GM18507 (cell line): ENCODE measurements around the gene ZBTB16.

Source experiments
- DNase-seq: peaks from one replicate; pipeline ENCODE4 v3.0.0; 2011; ENCODE audit warnings: low read depth; ENCODE audit not compliant: insufficient read length; ENCODE audit errors: extremely low spot score
- FAIRE-seq: peaks from 2 replicates; lab custom pipeline; 2011; peaks lifted over from hg19 to GRCh38; lab: Jason Lieb, UNC

The ZBTB16 gene

GRCh38 chr11:114190630-114191029, 131.1 kb downstream of the ZBTB16 start:
- no peak for FAIRE-seq
- no peak for DNase-seq

DNA sequence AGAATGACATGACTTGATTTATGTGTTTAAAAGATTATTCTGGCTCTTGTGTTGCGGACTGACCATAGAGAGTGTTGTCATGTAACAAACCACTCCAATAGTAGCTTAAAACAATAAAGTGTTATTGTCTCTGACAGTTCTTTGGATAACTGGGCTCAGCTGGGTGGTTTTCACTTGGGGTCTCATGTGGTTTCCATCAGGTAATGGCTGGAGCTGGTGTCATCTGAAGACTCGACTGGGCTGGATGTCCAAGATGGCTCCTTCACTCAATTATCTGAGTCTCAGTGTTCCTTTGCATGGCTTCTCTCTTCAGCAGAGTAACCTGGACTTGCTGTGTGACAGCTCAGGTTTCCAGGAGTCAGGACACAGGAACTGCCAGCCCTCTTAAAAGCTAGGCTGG, 132.4 kb downstream of the ZBTB16 start:
- no peak for FAIRE-seq

GRCh38 chr11:114192841-114193389, 133.4 kb downstream of the ZBTB16 start:
- FAIRE-seq (no peak), DNase-seq (no peak)

More for the DNA sequence above, 132.4 kb downstream of the ZBTB16 start:
- DNase-seq = no peak

- FAIRE-seq (no peak), DNase-seq (no peak)
Observed at GRCh38 chr11:114193730-114194679, 134.5 kb downstream of the ZBTB16 start.

- no peak for DNase-seq
Observed at GRCh38 chr11:114194702-114195101, 135.2 kb downstream of the ZBTB16 start.

DNA sequence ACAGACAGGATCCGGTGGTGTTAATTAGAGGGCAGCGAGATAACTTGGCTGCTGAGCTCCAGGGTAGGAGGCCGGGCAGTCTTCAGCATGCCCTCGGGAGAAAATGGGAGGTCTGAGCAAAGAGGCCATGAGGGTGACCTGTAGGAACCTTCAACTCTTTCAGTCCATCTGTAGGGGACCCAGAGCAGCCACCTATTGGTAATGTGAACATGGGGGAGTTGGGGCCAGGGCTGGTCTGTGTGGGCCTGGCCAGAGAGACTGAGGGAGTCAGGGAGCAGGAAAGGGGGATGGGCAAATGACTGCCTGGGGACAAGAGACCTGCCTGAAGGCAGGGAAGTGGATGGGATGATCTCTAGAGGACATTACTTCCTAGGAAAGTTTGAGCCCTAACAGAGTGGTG, 135.6 kb downstream of the ZBTB16 start:
- DNase-seq (no peak), FAIRE-seq (no peak)

More at GRCh38 chr11:114194702-114195101, 135.2 kb downstream of the ZBTB16 start:
- no peak for FAIRE-seq

DNA sequence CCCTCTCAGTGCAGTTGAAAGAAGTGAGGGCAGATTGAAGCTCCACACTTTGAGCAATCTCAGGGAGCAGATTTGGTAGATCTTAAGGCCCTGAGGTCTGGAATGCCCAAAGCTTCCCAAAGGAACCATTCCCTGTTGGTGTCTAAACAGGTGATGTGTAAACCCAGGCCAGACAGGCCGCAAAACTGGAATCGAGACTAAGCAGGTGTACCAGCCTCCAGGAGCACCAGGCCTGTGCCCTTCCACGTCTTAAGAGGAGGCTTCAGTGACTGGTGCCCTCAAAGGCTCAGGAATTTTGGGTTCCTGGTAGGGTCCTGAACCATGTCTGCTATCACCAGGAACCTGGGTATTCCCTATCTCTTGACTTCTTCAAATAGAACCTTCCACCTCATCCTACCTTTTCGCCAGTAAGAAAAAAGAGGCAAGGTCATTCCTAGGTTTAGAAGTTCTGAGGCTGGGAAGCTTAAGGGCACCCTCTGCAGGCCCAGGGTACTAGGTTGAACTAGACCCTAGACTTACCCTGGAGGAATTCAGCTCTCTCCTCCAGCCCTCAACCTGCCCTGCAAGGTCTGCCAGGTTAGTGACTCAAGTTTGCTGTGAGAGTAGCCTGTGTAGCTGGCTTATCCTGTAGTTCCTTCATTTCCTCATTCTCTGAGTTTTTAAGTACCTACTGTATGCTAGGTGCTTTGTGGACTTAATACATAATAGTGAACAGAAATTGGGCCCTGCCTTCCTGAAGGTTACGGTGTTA, 136.6 kb downstream of the ZBTB16 start:
- no peak for FAIRE-seq
- no peak for DNase-seq

- FAIRE-seq = no peak
- DNase-seq = no peak
Observed at GRCh38 chr11:114196997-114197703, 137.6 kb downstream of the ZBTB16 start.

GRCh38 chr11:114197799-114198500, 138.4 kb downstream of the ZBTB16 start:
- no peak for DNase-seq
- no peak for FAIRE-seq

- FAIRE-seq (no peak), DNase-seq (no peak)
Observed at GRCh38 chr11:114199051-114199450, 139.5 kb downstream of the ZBTB16 start.

- DNase-seq (no peak), FAIRE-seq (no peak)
Observed at GRCh38 chr11:114200351-114201133, 141.0 kb downstream of the ZBTB16 start.

- FAIRE-seq (no peak), DNase-seq (no peak)
Observed at GRCh38 chr11:114201219-114201618, 141.7 kb downstream of the ZBTB16 start.

GRCh38 chr11:114202011-114202609, 142.6 kb downstream of the ZBTB16 start:
- DNase-seq (no peak), FAIRE-seq (no peak)

- FAIRE-seq (no peak), DNase-seq (no peak)
Observed at GRCh38 chr11:114207096-114207495, 147.6 kb downstream of the ZBTB16 start.

GRCh38 chr11:114208377-114208776, 148.9 kb downstream of the ZBTB16 start:
- no peak for DNase-seq

GRCh38 chr11:114209343-114209742, 149.8 kb downstream of the ZBTB16 start:
- DNase-seq = no peak
- no peak for FAIRE-seq

More at GRCh38 chr11:114208377-114208776, 148.9 kb downstream of the ZBTB16 start:
- FAIRE-seq = no peak

DNA sequence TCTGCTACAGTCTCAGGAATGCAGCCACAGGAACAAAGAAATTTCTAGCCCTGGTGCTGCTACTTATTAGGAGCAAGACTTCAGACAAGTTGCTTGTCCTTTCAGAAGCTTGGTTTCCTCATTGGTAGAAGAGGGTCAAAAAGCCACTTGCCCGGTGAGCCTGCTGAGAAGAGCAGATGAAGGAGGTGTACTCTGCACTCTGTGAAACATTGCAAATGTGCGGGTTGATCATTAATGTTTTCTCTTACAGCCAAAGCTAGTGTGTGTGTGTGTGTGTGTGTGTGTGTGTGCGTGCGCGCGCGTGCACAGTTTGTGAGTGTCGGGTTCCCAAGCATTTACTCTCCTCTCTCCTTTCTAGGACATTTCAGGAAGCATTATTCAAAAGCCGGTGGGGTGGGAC, 150.4 kb downstream of the ZBTB16 start:
- FAIRE-seq = no peak
- DNase-seq = no peak
